Activated CD4-positive, alpha-beta T cell treated with anti-CD3 and anti-CD28 coated beads, Interleukin-2, Interleukin-4, amounts not matched to agents 100 ng/mL and 50 ng/mL, durations not matched to agents 16 hours and 8 hours (primary cell): ENCODE results near the gene ATG10.
"Not testable (repeated sequence)": the region's sequence is repeated elsewhere in the genome, so short reads cannot be mapped to it uniquely, and the experiment has no call there.

Experiments used
- DNase-seq: peaks from one replicate; pipeline ENCODE4 v3.0.0-alpha.2; 2020; ENCODE audit warnings: low spot score

Gene ATG10

GRCh38 chr5:82130602-82131001 is 158.8 kb downstream of the ATG10 start:
- no peak for DNase-seq

- DNase-seq, result no peak
These were observed 165.4 kb downstream of the ATG10 start for GRCh38 chr5:82137205-82137604.

- DNase-seq, result not testable (repeated sequence)
These were observed 168.0 kb downstream of the ATG10 start for GRCh38 chr5:82139837-82140236.

- DNase-seq, result no peak
These were observed 170.5 kb downstream of the ATG10 start for GRCh38 chr5:82142217-82142841.

GRCh38 chr5:82142928-82143577 is 171.2 kb downstream of the ATG10 start:
- no peak for DNase-seq

- DNase-seq, result no peak
These were observed 176.2 kb downstream of the ATG10 start for GRCh38 chr5:82147860-82148573.

- DNase-seq, result no peak
These were observed 177.6 kb downstream of the ATG10 start for GRCh38 chr5:82149434-82149833.

GRCh38 chr5:82150559-82150958 is 178.7 kb downstream of the ATG10 start:
- DNase-seq, result no peak

GRCh38 chr5:82151204-82151603 is 179.4 kb downstream of the ATG10 start:
- no peak for DNase-seq

GRCh38 chr5:82151662-82152061 is 179.8 kb downstream of the ATG10 start:
- no peak for DNase-seq

- DNase-seq, result no peak
These were observed 181.2 kb downstream of the ATG10 start for GRCh38 chr5:82152978-82153481.

- no peak for DNase-seq
These were observed 183.0 kb downstream of the ATG10 start for GRCh38 chr5:82154776-82155175.

- no peak for DNase-seq
These were observed 183.5 kb downstream of the ATG10 start for GRCh38 chr5:82155305-82155704.

GRCh38 chr5:82156874-82157273 is 185.1 kb downstream of the ATG10 start:
- DNase-seq, result no peak

- DNase-seq, result no peak
These were observed 187.1 kb downstream of the ATG10 start for GRCh38 chr5:82158755-82159413.

GRCh38 chr5:82160948-82161347 is 189.1 kb downstream of the ATG10 start:
- DNase-seq, result no peak

- DNase-seq, result no peak
These were observed 190.8 kb downstream of the ATG10 start for GRCh38 chr5:82162573-82162972.

GRCh38 chr5:82163452-82164175 is 191.8 kb downstream of the ATG10 start:
- no peak for DNase-seq

- DNase-seq, result no peak
These were observed 192.6 kb downstream of the ATG10 start for GRCh38 chr5:82164176-82164976.

- DNase-seq, result no peak
These were observed 193.3 kb downstream of the ATG10 start for GRCh38 chr5:82164977-82165713.
